ENCODE results near the gene ZNF33B. TPM values are rescaled to one million over a fixed set of nuclear protein-coding genes. Genes with fewer than 3 reads are reported as not detected.

ZNF33B gene
- total and polyA plus RNA-seq, 9 of the 15 experiments (the other 6 are each of a cell fraction or from before 2014, with no cell fraction given): 6.9 to 23.9 (median 15.4) TPM

DNA sequence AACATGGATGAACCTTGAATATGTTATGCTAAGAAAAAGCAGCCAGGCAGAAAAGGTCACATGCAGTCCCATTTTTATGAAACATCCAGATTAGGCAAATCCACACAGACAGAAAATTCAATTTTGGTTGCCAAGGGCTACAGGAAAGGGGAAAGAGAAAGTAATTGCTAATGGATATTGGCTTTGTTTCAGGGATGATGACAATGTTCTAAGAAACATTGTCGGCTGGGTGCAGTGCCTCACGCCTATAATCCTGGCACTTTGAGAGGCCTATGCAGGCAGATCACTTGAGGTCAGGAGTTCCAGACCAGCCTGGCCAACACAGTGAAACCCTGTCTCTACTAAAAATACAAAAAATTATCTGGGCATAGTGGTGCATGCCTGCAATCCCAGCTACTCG is 23.0 kb downstream of the ZNF33B start:
- ChIA-PET POLR2A (no interaction called here), CTCF (ENCODE audit: low intra/inter-chr PET ratio) (no interaction called here)
- Histone ChIP-seq H4K20me1 (replicated peaks; ENCODE audit: control insufficient read depth, insufficient read depth, low read length) (no peaks in the 10 kb centered on the region), H3K4me1 (replicated peaks in 1 of 2; ENCODE audit: control insufficient read depth in 2 of 2, insufficient read depth in 2 of 2, low read length in 2 of 2) (no peaks in the 10 kb centered on the region; a peak in 1 of 5 replicates), H3K9me1 (ENCODE audit: control insufficient read depth, insufficient read depth, low read length) (no peaks in the 10 kb centered on the region), H3K9ac (ENCODE audit: insufficient read depth in 1 of 2, low read depth in 2 of 2, low read length in 2 of 2) (no peak overlapping the region), H3K4me3 (no peak overlapping the region), H3K79me2 (ENCODE audit: control insufficient read depth, insufficient read depth, low read length) (no peaks in the 10 kb centered on the region), H3K27me3 (ENCODE audit: control insufficient read depth in 2 of 2, insufficient read depth in 2 of 2, low read length in 2 of 2) (no peaks in the 10 kb centered on the region), H3K9me3 (replicated peaks; ENCODE audit: control insufficient read depth, insufficient read depth, low read depth, low read length) (no peaks in the 10 kb centered on the region), H2AFZ (ENCODE audit: low read depth, low read length) (no peak overlapping the region), H3K27ac (ENCODE audit: extremely low read depth, low read depth, low read length) (no peak overlapping the region), H3K36me3 (ENCODE audit: control insufficient read depth, insufficient read depth, low read length) (peaks cover 25% of the 10 kb centered on the region; the same call in 2 of the 3 replicates), H3K4me2 (ENCODE audit: insufficient read depth, low read length) (no peak overlapping the region)
- FAIRE-seq: no peak
- intact Hi-C loops (cut with micrococcal nuclease): no loop called here
- TF ChIP-seq RNF2 (IDR thresholded peaks at IDR 0.05) (no peak), RFX1 (IDR thresholded peaks at IDR 0.05) (peak; percentile 38; the same call in 1 of the 2 replicates)
- DNase-seq (ENCODE audit: extremely low read depth in 1 of 4, low spot score in 3 of 4): no peak
- in situ Hi-C loops (cut with MboI): loop anchor here (5.0 kb wide), 1 partner anchor 58 kb away; no protein-coding TSS in a partner anchor
- WGBS (ENCODE audit: insufficient coverage, low coverage, missing lambda C conversion rate): 58% methylated on average over 3 of the region's 3 CpGs
- BruUV-seq (replicated peaks): no TSS peak
- ATAC-seq: no peak

DNA sequence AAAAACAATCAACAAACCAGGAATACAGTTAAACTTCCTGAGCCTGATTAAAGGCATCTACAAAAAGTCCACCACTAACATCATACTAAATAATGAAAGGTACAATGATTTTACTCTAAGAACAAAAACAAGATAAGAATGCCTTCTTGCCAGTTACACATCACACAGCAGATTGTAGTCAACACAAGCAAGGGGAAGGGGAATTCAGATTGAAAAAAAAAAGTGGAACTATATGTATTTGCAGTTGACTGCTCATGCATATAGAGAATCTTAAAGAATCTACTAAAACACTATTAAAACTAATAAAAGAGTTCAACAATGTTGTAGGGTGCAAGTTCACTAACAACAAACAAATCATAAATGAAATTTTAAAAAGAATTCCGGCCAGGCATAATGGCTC is 28.5 kb downstream of the ZNF33B start:
- FAIRE-seq: no peak
- POLR2A ChIA-PET: no interaction called here
- Histone ChIP-seq H3K9me1 (ENCODE audit: control insufficient read depth, insufficient read depth, low read length) (no peaks in the 10 kb centered on the region), H2AFZ (ENCODE audit: low read depth, low read length) (no peak overlapping the region), H3K27ac (ENCODE audit: extremely low read depth, low read depth, low read length) (no peak overlapping the region), H3K4me2 (ENCODE audit: insufficient read depth, low read length) (no peak overlapping the region), H3K79me2 (ENCODE audit: control insufficient read depth, insufficient read depth, low read length) (no peaks in the 10 kb centered on the region), H3K4me1 (replicated peaks in 1 of 2; ENCODE audit: control insufficient read depth in 2 of 2, insufficient read depth in 2 of 2, low read length in 2 of 2) (no peaks in the 10 kb centered on the region; a peak in 1 of 5 replicates), H3K4me3 (no peak overlapping the region), H3K27me3 (ENCODE audit: control insufficient read depth in 2 of 2, insufficient read depth in 2 of 2, low read length in 2 of 2) (no peaks in the 10 kb centered on the region), H4K20me1 (replicated peaks; ENCODE audit: control insufficient read depth, insufficient read depth, low read length) (no peaks in the 10 kb centered on the region), H3K9me3 (replicated peaks; ENCODE audit: control insufficient read depth, insufficient read depth, low read depth, low read length) (no peaks in the 10 kb centered on the region), H3K9ac (ENCODE audit: insufficient read depth in 1 of 2, low read depth in 2 of 2, low read length in 2 of 2) (no peak overlapping the region), H3K36me3 (ENCODE audit: control insufficient read depth, insufficient read depth, low read length) (peaks cover 13% of the 10 kb centered on the region)
- 80% methylated on average over 1 of the region's 1 CpG for WGBS (ENCODE audit: insufficient coverage, low coverage, missing lambda C conversion rate)
- intact Hi-C loops (cut with micrococcal nuclease): no loop called here
- no TSS peak for BruUV-seq (replicated peaks)
- CTCF ChIA-PET (ENCODE audit: low intra/inter-chr PET ratio): no interaction called here
- DNase-seq (ENCODE audit: extremely low read depth in 1 of 4, low spot score in 3 of 4): no peak
- in situ Hi-C loops (cut with MboI): no loop called here
- no peak for ATAC-seq
- no peak for TF ChIP-seq ZNF449 (CRISPR knock-in tag; IDR thresholded peaks at IDR 0.05)
- no peak for TF ChIP-seq CREM (IDR thresholded peaks at IDR 0.05; ENCODE audit: low read depth)
- no peak for TF ChIP-seq HDAC3 (IDR thresholded peaks at IDR 0.05; ENCODE audit: borderline replicate concordance, partially characterized antibody)
- TF ChIP-seq ZNF318 (IDR thresholded peaks at IDR 0.05; ENCODE audit: borderline replicate concordance in 1 of 2, low read depth in 1 of 2): no peak
